Hepatocyte (in vitro differentiated cells): ENCODE data around the gene BCKDK.

Source experiments
- CTCF ChIP-seq: fragments of 200-600 bp; sonication (generic); IDR thresholded peaks from 2 replicates; pipeline ENCODE4 v1.5.1; 2016; ENCODE audit warnings: antibody characterized with exemption, mild to moderate bottlenecking; ENCODE audit not compliant: poor library complexity
- EZH2 ChIP-seq: fragments of 200-600 bp; sonication (generic); IDR thresholded peaks from 2 replicates; pipeline ENCODE4 v1.6.1; 2016; ENCODE audit warnings: antibody characterized with exemption, mild to moderate bottlenecking, borderline replicate concordance

- TF ChIP-seq CTCF (no peak), EZH2 (no peak)
Observed at GRCh38 chr16:31141489-31142108, 33.4 kb downstream of the BCKDK start.
